ENCODE results near the gene GRID2IP. TPM values are rescaled to one million over a fixed set of nuclear protein-coding genes. Genes with fewer than 3 reads are reported as not detected.
"Not testable (repeated sequence)": the region's sequence is repeated elsewhere in the genome, so short reads cannot be mapped to it uniquely, and the experiment has no call there.

Gene GRID2IP
- total and polyA plus RNA-seq, 2 of the 13 experiments (the other 11 are each of a cell fraction or from before 2014, with no cell fraction given), result 0.03 TPM; not detected in 1

DNA sequence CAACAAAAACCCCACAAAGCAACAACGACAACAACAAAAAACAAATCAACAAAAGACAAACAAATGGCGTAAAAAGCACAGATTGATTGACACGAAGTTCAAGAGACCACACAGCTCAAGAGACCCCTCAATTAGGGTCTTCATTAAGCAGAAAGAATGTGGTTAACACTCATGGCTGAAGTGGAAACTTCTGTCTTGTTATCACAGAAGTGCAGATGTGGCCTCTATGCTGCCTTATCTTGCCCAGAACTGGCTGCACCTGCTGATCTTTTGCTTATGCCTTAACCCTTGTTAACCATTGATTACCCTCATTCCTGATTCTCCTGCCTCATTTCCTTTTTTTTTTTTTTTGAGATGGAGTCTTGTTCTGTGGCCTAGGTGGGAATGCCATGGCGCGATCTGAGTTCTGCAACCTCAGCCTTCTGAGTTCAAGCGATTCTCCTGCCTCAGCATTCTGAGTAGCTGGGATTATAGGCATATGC lies 100.0 kb downstream of the GRID2IP start:
- H3K79me2 ChIP-seq (ENCODE audit: insufficient read depth, low read length), result peaks cover 10% of the 10 kb centered on the region
- no peaks in the 10 kb centered on the region for H3K9me3 ChIP-seq (ENCODE audit: low read length)
- H3K27ac ChIP-seq (ENCODE audit: extremely low read length, insufficient read depth, low read length), result no peak overlapping the region
- no peaks in the 10 kb centered on the region for H3K36me3 ChIP-seq (replicated peaks in 1 of 2; ENCODE audit: control insufficient read depth in 1 of 2, insufficient read depth in 2 of 2, low read length in 2 of 2)
- TF ChIP-seq MAFF (IDR thresholded peaks at IDR 0.05; ENCODE audit: low read depth, low read length) (peak; percentile 34; the same call in 1 of the 2 replicates), RXRA (CRISPR knock-in tag; IDR thresholded peaks at IDR 0.05) (no peak)
- TF ChIP-seq, protein P1, sequence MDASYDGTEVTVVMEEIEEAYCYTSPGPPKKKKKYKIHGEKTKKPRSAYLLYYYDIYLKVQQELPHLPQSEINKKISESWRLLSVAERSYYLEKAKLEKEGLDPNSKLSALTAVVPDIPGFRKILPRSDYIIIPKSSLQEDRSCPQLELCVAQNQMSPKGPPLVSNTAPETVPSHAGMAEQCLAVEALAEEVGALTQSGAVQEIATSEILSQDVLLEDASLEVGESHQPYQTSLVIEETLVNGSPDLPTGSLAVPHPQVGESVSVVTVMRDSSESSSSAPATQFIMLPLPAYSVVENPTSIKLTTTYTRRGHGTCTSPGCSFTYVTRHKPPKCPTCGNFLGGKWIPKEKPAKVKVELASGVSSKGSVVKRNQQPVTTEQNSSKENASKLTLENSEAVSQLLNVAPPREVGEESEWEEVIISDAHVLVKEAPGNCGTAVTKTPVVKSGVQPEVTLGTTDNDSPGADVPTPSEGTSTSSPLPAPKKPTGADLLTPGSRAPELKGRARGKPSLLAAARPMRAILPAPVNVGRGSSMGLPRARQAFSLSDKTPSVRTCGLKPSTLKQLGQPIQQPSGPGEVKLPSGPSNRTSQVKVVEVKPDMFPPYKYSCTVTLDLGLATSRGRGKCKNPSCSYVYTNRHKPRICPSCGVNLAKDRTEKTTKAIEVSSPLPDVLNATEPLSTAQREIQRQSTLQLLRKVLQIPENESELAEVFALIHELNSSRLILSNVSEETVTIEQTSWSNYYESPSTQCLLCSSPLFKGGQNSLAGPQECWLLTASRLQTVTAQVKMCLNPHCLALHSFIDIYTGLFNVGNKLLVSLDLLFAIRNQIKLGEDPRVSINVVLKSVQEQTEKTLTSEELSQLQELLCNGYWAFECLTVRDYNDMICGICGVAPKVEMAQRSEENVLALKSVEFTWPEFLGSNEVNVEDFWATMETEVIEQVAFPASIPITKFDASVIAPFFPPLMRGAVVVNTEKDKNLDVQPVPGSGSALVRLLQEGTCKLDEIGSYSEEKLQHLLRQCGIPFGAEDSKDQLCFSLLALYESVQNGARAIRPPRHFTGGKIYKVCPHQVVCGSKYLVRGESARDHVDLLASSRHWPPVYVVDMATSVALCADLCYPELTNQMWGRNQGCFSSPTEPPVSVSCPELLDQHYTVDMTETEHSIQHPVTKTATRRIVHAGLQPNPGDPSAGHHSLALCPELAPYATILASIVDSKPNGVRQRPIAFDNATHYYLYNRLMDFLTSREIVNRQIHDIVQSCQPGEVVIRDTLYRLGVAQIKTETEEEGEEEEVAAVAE (CRISPR knock-in tag; IDR thresholded peaks at IDR 0.05; ENCODE audit: borderline replicate concordance), result no peak
- no peak overlapping the region for H3K9ac ChIP-seq (ENCODE audit: insufficient read depth, low read depth, low read length)
- in situ Hi-C loops (cut with HindIII; ENCODE audit: extremely low pct_ligation_motif_present, low pct_unique_long_range_greater_than_20kb) (no loop called here), intact Hi-C loops (cut with micrococcal nuclease; ENCODE audit: unreplicated experiment) (no loop called here)
- no peaks in the 10 kb centered on the region; a peak in 1 of 5 replicates for H3K27me3 ChIP-seq (ENCODE audit: control insufficient read depth in 1 of 2, insufficient read depth in 2 of 2, low read length in 2 of 2)
- BruUV-seq (replicated peaks), result no TSS peak
- ATAC-seq, result no peak
- no peak for FAIRE-seq
- WGBS (ENCODE audit: low lambda C conversion rate), result 78% methylated on average over 6 of the region's 6 CpGs
- no peak for DNase-seq (ENCODE audit: low spot score)
- H3K4me1 ChIP-seq (ENCODE audit: insufficient read depth, low read length), result peaks cover 27% of the 10 kb centered on the region
- CTCF ChIA-PET (ENCODE audit: low intra/inter-chr PET ratio, low total read pairs), result no interaction called here
- POLR2A ChIA-PET, result interaction anchor here (0.7 kb wide), 1 partner anchor 1262 kb away, joined by 3 read pairs; no protein-coding TSS in a partner anchor
- H3K4me3 ChIP-seq (replicated peaks in 1 of 3; ENCODE audit: insufficient read depth in 1 of 3, low read depth in 2 of 3, low read length in 3 of 3), result no peak overlapping the region
- peaks cover 7% of the 10 kb centered on the region; the same call in 1 of the 2 replicates for H4K20me1 ChIP-seq (ENCODE audit: insufficient read depth, low read length)
- H3K4me2 ChIP-seq (ENCODE audit: low read depth, low read length), result no peak overlapping the region
- no peak overlapping the region for H2AFZ ChIP-seq (ENCODE audit: low read length)

DNA sequence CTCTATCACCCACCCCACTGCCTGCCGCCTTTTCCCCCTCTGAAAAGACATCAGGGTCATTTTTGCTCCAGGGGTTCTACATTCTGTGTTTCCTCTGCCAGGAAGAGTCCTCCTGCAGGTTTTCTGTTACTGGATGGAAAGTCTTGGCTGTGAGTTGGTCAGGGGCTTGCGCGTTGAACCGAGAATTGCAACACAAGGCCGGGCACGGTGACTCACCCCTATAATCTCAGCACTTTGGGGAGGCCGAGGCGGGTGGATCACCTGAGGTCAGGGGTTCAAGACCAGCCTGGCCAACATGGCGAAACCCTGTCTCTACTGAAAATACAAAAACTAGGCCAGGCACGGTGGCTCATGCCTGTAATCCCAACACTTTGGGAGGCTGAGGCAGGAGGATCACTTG lies 100.7 kb downstream of the GRID2IP start:
- CTCF ChIA-PET (ENCODE audit: low intra/inter-chr PET ratio, low total read pairs); H3K9ac ChIP-seq (ENCODE audit: insufficient read depth, low read depth, low read length); H3K4me2 ChIP-seq (ENCODE audit: low read depth, low read length); intact Hi-C loops (cut with micrococcal nuclease; ENCODE audit: unreplicated experiment); H2AFZ ChIP-seq (ENCODE audit: low read length); H3K27ac ChIP-seq (ENCODE audit: extremely low read length, insufficient read depth, low read length); H3K4me3 ChIP-seq (replicated peaks in 1 of 3; ENCODE audit: insufficient read depth in 1 of 3, low read depth in 2 of 3, low read length in 3 of 3); in situ Hi-C loops (cut with HindIII; ENCODE audit: extremely low pct_ligation_motif_present, low pct_unique_long_range_greater_than_20kb); H3K9me3 ChIP-seq (ENCODE audit: low read length); H3K36me3 ChIP-seq (replicated peaks in 1 of 2; ENCODE audit: control insufficient read depth in 1 of 2, insufficient read depth in 2 of 2, low read length in 2 of 2); H4K20me1 ChIP-seq (ENCODE audit: insufficient read depth, low read length); H3K27me3 ChIP-seq (ENCODE audit: control insufficient read depth in 1 of 2, insufficient read depth in 2 of 2, low read length in 2 of 2); BruUV-seq (replicated peaks); TF ChIP-seq NR2F6 (IDR thresholded peaks at IDR 0.05): not testable (repeated sequence)
- ATAC-seq, result peak; percentile 2; the same call in 2 of the 3 replicates
- Histone ChIP-seq H3K79me2 (ENCODE audit: insufficient read depth, low read length) (peaks cover 10% of the 10 kb centered on the region), H3K4me1 (ENCODE audit: insufficient read depth, low read length) (peaks cover 27% of the 10 kb centered on the region)
- WGBS (ENCODE audit: low lambda C conversion rate), result 6% methylated on average over 4 of the region's 10 CpGs
- peak; percentile 53; the same call in 1 of the 2 replicates for TF ChIP-seq FOSL1 (CRISPR knock-in tag; IDR thresholded peaks at IDR 0.05; ENCODE audit: borderline replicate concordance)
- TF ChIP-seq, protein P2, sequence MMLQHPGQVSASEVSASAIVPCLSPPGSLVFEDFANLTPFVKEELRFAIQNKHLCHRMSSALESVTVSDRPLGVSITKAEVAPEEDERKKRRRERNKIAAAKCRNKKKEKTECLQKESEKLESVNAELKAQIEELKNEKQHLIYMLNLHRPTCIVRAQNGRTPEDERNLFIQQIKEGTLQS (CRISPR knock-in tag; IDR thresholded peaks at IDR 0.05), result peak; percentile 62
- peak; percentile 53; the same call in 1 of the 2 replicates for TF ChIP-seq CEBPG (CRISPR knock-in tag; IDR thresholded peaks at IDR 0.05)
- TF ChIP-seq JUND (CRISPR knock-in tag; IDR thresholded peaks at IDR 0.05), result peak; percentile 57; the same call in 1 of the 2 replicates
- TF ChIP-seq FOSL2 (CRISPR knock-in tag; IDR thresholded peaks at IDR 0.05), result peak; percentile 93
- TF ChIP-seq ZMYM2 (CRISPR knock-in tag; IDR thresholded peaks at IDR 0.05), result peak; percentile 81
- peak; percentile 59 for TF ChIP-seq RARA (CRISPR knock-in tag; IDR thresholded peaks at IDR 0.05)
- TF ChIP-seq ZMYM3 (CRISPR knock-in tag; IDR thresholded peaks at IDR 0.05), result peak; percentile 41; the same call in 1 of the 2 replicates
- TF ChIP-seq NR2F6 (CRISPR knock-in tag; IDR thresholded peaks at IDR 0.05), result 0 out of 2 replicates have a peak, but pooled peaks have one; percentile 15
- TF ChIP-seq CEBPB (IDR thresholded peaks at IDR 0.05; ENCODE audit: borderline replicate concordance, low read depth, low read length), result peak; percentile 46
- peak; percentile 15 for FAIRE-seq
- POLR2A ChIA-PET, result interaction anchor here (0.7 kb wide), 1 partner anchor 1261 kb away, joined by 3 read pairs; no protein-coding TSS in a partner anchor
- DNase-seq (ENCODE audit: low spot score), result peak; percentile 23
